GM04504 (cell line): ENCODE data around the gene KCTD21.
"Not testable (repeated sequence)": the region's sequence is repeated elsewhere in the genome, so short reads cannot be mapped to it uniquely, and the experiment has no call there.

Experiments used
- DNase-seq: peaks from one replicate; pipeline ENCODE4 v3.0.0-alpha.2; 2012; ENCODE audit warnings: low read depth

Gene KCTD21

GRCh38 chr11:78175862-78176261, 12.6 kb downstream of the KCTD21 start:
- not testable (repeated sequence) for DNase-seq

- DNase-seq = no peak
These were observed 16.5 kb downstream of the KCTD21 start for GRCh38 chr11:78171951-78172350.

DNA sequence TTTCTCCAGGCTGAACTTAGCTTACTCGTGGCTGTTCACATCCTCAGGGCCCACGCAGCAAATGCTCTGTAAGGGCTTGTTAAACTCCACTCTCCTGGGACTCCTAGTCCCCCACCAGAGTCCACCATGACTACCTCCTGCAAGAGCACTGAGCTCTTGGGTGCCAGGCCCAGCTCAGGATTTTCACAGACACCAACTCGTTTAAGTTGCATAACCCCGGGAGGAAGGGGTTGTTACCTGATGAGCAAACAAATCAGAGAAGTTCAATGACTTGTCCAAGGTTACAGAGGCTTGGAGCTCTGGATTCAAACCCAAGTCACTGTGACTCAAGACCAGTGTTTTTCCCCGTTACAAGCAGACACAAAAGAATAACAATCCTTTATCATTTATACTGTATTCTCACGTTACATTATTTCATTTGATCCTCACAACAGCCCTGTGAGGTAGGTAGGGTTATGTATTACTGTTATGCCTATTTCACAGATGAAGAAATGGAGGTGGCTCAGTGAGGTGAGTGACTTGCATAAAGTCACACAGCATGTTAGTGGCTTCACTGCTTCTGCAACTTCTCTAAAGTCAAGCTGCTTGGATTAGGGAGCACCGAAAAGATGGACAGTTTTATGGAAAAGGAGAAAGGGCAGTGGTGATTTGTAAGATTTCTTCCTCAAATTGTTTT, 17.4 kb downstream of the KCTD21 start:
- DNase-seq = no peak

- no peak for DNase-seq
These were observed 18.0 kb downstream of the KCTD21 start for GRCh38 chr11:78170413-78170812.

DNA sequence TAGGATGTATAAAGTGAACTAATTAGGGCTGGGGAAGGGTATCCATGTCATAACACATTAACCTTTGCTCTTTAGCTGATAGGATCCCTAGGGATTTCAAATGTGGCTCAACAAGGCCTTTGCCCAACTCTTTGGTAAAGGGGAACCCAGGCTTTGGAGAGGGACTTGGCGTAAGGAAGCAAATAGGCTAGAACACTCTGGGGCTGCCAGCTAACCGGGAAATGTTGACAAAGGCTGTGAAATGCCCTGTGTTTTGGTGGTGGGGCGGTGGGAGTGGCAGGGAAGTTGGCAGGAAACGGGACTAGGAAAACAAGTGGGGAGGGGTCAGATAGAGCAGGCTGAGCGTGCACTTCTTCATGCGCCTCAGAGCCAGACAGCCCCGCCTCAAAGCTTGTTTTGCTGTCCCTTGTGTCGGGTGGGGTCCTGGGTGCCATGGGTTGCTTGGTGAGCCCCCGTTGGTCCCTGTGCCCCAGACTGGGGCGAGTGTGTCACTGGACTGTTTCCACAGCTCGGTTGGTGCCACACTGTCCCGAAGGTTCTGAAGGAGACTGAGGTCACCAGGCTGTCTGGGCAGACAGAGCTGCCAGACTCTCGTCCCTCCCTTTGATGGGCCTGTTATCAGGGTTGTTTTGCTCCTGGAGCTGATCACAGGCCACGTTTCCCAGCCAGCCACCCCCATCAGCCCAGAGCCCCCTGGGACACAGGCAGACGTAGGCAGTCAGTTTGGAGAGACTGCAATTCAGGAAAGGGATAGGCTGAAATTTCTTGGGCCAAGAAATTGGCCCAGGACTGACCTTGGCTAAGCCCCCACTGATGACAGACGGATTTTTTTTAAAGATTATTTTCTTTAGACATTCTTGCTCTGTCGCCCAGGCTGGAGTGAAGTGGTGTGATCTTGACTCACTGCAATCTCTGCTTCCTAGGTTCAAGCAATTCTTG, 19.6 kb downstream of the KCTD21 start:
- no peak for DNase-seq

GRCh38 chr11:78166855-78167469, 21.5 kb downstream of the KCTD21 start:
- no peak for DNase-seq

DNA sequence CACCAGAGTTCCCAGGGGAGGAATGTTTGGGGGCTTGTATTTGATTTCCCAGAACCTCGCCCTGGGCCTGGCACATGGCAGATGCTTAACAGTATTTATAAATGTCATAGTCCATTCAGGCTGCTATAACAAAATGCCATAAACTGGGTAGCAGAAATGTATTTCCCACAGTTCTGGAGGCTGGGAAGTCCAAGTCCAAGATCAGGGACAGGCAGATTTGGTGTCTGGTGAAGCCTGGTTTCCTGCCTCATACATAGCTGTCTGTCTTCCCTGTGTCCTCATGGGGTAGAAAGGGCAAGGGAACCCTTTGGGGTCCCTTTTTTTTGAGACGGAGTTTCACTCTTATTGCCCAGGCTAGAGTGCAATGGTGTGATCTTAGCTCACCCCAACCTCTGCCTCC, 24.0 kb downstream of the KCTD21 start:
- no peak for DNase-seq

- no peak for DNase-seq
These were observed 24.6 kb downstream of the KCTD21 start for GRCh38 chr11:78163828-78164227.

- no peak for DNase-seq
These were observed 26.5 kb downstream of the KCTD21 start for GRCh38 chr11:78161962-78162371.

DNA sequence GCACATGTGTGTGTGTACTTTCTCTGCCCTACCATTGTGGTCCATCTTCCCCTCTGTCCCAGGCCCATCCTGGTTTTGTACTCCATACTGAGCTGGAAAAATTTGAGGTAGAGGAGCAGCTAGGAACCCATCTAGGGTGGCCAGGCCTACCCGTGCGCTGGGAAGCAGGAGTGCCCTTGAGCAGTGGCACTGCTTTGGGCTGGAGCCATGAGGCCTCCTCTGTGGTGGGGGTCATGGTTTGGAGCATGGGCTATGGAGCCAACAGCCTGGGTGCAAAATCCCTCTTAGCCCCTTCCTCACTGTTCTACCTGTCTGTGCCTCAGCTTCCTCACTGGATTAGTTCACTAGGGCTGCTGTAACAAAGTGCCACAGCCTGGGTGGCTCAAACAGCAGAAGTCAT, 27.1 kb downstream of the KCTD21 start:
- no peak for DNase-seq

GRCh38 chr11:78160557-78160956, 27.9 kb downstream of the KCTD21 start:
- DNase-seq = no peak

DNA sequence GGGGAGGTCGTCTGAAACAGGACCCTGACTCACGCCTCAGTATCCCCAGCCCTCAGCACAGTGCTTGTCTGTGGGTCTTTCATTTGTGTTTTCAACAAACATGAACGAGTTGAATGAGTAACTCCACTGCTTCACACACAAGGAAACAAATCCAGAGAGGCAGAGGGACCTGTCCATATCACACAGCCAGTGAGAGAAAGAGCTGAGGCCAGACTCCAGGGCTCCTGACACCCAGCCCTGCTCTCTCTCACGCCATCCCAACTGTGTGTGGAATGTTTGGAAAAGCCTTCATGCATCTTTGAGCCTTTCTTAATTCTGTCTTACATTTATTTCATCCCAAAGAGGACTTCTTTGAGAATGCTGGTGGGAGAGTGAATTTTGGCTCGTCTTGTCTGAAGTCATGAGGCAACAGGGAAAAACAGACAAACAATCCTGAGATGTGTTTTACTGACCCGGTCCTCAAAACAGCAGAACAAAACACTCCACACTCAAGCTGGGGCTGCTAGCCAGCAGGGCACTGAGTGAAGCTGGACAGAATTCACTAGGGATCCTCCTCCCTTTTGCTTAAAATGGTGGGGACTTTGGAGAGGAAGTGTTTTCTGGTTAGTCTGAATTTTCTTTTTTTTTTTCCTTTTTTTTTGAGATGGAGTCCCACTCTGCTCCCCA, 29.3 kb downstream of the KCTD21 start:
- no peak for DNase-seq

- DNase-seq = no peak
These were observed 32.1 kb downstream of the KCTD21 start for GRCh38 chr11:78156127-78156844.

DNA sequence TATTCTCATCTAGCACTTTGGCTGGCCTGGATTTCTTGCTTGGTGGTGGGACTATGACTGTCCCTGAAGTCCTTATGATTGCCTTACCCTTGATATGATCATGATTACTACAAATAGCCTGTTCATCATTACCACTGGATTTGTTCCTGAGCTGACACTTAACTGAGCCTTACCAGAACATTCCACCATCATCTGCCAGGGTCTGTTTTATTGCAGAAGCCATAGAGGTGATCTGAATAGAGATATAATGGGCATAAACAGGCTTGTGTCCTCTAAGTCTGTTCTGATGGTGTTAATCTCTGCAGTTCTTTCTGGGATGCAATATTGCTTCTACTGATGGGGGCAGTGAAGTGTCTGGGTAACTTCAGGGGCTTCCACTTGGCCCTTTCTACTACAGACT, 36.6 kb downstream of the KCTD21 start:
- no peak for DNase-seq

DNA sequence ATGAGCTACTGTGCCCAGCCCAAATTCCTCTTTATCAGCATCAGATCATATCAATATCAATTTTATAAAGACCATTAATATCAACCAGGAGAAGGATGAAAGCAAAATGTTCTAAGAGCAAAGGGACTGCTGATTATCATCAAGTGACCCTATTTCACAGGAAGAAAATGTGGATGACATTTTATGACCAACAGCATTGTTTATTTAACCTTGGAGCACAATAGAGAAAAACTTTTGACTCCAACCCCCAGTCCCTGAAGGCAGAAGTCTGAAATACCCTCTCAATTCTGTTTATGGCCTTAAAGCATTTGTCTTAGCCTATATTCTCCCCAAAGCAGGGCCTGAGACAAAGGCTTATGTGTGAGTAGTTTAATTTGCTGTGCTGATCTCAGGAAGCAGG, 37.7 kb downstream of the KCTD21 start:
- no peak for DNase-seq

- no peak for DNase-seq
These were observed 38.1 kb downstream of the KCTD21 start for GRCh38 chr11:78150346-78150745.

- DNase-seq = no peak
These were observed 38.8 kb downstream of the KCTD21 start for GRCh38 chr11:78149646-78150045.

DNA sequence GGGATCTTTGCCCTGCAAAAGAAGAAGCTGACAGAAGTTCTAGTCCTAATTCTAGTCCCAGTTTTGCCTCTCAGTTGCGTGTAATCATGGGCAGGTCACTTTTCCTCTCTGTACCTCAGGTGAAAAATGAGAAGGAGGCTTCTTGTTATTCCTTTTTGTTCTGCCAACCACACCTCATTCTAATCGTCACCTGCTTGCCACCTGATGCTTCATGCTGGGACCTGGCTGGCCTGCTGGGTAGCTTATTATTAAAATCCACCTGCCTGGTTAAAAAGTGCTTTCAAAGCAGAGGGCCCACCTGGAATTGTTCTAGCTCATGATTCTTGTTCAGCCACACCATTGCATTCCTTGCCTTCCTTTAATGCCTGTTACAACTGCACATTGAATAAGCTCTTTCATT, 40.6 kb downstream of the KCTD21 start:
- DNase-seq = no peak

DNA sequence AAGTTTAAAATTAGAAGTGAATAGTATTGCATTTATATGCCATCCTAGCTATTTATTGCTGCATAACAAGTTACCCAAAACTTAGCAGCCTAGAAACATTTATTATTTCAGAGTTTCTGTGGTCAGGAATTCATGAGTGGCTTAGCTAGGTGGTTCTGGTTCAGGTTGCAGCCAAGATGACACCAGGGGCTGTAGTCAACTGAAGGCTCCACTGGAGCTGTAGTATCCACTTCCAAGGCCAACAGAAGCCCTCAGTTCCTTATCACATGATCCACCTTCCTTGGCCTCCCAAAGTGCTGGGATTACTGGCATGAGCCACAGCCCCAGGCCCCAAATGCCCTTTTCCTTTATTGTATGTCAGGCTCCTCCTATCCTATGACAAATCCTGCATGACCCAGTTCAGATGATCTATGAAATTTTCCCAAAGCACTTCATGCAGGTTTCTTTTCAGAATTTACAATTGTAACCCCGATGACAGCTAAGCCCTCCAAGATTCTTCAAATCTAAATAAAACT, 42.9 kb downstream of the KCTD21 start:
- no peak for DNase-seq

GRCh38 chr11:78140392-78141077, 47.9 kb downstream of the KCTD21 start:
- no peak for DNase-seq
